ENCODE results near the gene PKP2. TPM values are rescaled to one million over a fixed set of nuclear protein-coding genes. Genes with fewer than 3 reads are reported as not detected.

PKP2 gene
- total and polyA plus RNA-seq, 2 of the 4 experiments (the other 2 are of a cell fraction), result 0.10 to 0.18 TPM

DNA sequence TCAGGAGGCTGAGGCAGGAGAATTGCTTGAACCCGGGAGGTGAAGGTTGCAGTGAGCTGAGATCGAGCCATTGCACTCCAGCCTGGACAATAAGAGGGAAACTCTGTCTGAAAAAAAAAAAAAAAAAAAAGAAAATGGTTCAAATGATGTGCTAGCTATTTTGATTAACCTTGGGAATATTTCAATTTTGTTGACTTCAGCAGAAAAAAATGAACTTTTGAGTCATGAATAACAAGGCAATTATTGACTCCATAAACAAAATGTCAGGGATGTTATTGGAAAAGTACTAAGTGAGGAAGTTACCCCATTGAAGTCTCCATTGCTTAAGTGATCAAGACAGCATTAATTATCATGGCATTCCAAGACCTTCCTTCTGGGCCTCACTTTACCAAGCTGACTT is 10.6 kb upstream of the PKP2 start:
- ChIA-PET POLR2A (ENCODE audit: unreplicated experiment) (no interaction called here), CTCF (no interaction called here)
- intact Hi-C loops (cut with micrococcal nuclease) (no loop called here), dilution Hi-C loops (cut with HindIII; ENCODE audit: low sequenced_read_pairs, unreplicated experiment) (no loop called here), in situ Hi-C loops (cut with MboI; ENCODE audit: low sequenced_read_pairs) (no loop called here)
- H4K8ac ChIP-seq (ENCODE audit: low read depth in 2 of 2, low read length in 2 of 2), result no peak overlapping the region
- no peaks in the 10 kb centered on the region for H3K4me1 ChIP-seq (ENCODE audit: control insufficient read depth, insufficient read depth, low read length)
- H3K27ac ChIP-seq (ENCODE audit: insufficient read depth, low read length), result no peak overlapping the region
- H3K27me3 ChIP-seq (ENCODE audit: control insufficient read depth, insufficient read depth, low read length), result no peaks in the 10 kb centered on the region
- H2AFZ ChIP-seq (replicated peaks; ENCODE audit: low read length, poor library complexity), result no peak overlapping the region
- TF ChIP-seq CHD1 (IDR thresholded peaks at IDR 0.05; ENCODE audit: low read depth, low read length), result no peak
- TF ChIP-seq MAFK (IDR thresholded peaks at IDR 0.05; ENCODE audit: low read depth, low read length), result peak; percentile 32; the same call in 1 of the 2 replicates
- H3K79me1 ChIP-seq (ENCODE audit: low read depth in 1 of 2, low read length in 2 of 2), result no peaks in the 10 kb centered on the region
- no peak overlapping the region for H2AK9ac ChIP-seq (replicated peaks; ENCODE audit: low read depth, low read length, poor library complexity)
- no CpG with 5 or more reads among the region's 2 CpGs for WGBS, 2 experiments (ENCODE audit: extremely low coverage in 2 of 2, insufficient read length in 1 of 2)
- H4K20me1 ChIP-seq (ENCODE audit: insufficient read depth, low read length), result no peaks in the 10 kb centered on the region
- no TSS peak for BruUV-seq (replicated peaks)
- no peak overlapping the region for H2BK20ac ChIP-seq (ENCODE audit: low read depth, low read length)
- no peaks in the 10 kb centered on the region for H3K9me1 ChIP-seq (ENCODE audit: insufficient read depth, low read length)
- no peak overlapping the region for H4K91ac ChIP-seq (ENCODE audit: insufficient read depth, low read depth, low read length)
- H2AK5ac ChIP-seq (ENCODE audit: low read depth, low read length), result no peak overlapping the region
- no peak overlapping the region for H2BK5ac ChIP-seq (ENCODE audit: low read depth, low read length, poor library complexity, severe bottlenecking)
- ATAC-seq (ENCODE audit: low read depth) (no peak), DNase-seq (no peak)
- no peak overlapping the region for H2BK15ac ChIP-seq (ENCODE audit: low read depth, low read length)
- H3K9me3 ChIP-seq (ENCODE audit: control insufficient read depth, insufficient read depth, low read length), result no peaks in the 10 kb centered on the region
- H3K36me3 ChIP-seq (ENCODE audit: control insufficient read depth, insufficient read depth, low read length), result no peaks in the 10 kb centered on the region
- H3K9ac ChIP-seq (ENCODE audit: low read depth, low read length), result no peak overlapping the region
- H3K56ac ChIP-seq (ENCODE audit: extremely low read depth, insufficient read depth, low read length), result no peak overlapping the region
- no peak overlapping the region for H3K4ac ChIP-seq (ENCODE audit: low read depth, low read length)
- H3K4me3 ChIP-seq (ENCODE audit: insufficient read depth, low read depth, low read length), result no peak overlapping the region
- no peak overlapping the region for H2BK120ac ChIP-seq (ENCODE audit: low read depth, low read length)
- H3K18ac ChIP-seq (ENCODE audit: low read depth, low read length), result no peak overlapping the region
- H3K4me2 ChIP-seq (ENCODE audit: low read depth, low read length), result no peak overlapping the region
- no peak overlapping the region for H3K14ac ChIP-seq (replicated peaks; ENCODE audit: low read depth, low read length)
- H3K23ac ChIP-seq (ENCODE audit: low read depth, low read length), result no peak overlapping the region
- H4K5ac ChIP-seq (ENCODE audit: low read depth, low read length), result no peak overlapping the region
